PC-9 (cell line): ENCODE results near the gene RPRML.

Experiments used
- CTCF ChIP-seq: fragments of 200-600 bp; sonication (generic); conservative IDR thresholded peaks from 2 replicates; pipeline ENCODE4 v1.6.1; 2017; ENCODE audit warnings: mixed run types, antibody characterized with exemption, mild to moderate bottlenecking, moderate library complexity
- EZH2 ChIP-seq: fragments of 200-600 bp; sonication (generic); IDR thresholded peaks from 2 replicates; pipeline ENCODE4 v1.8.0; 2017; ENCODE audit warnings: antibody characterized with exemption, low read depth

- TF ChIP-seq CTCF (no peak), EZH2 (no peak)
Measured at GRCh38 chr17:46935658-46936266, 43.3 kb downstream of the RPRML start.
